Activated CD4-positive, alpha-beta T cell treated with anti-CD3 and anti-CD28 coated beads for 36 hours (primary cell): ENCODE results near the gene MAPK10. TPM values are rescaled to one million over a fixed set of nuclear protein-coding genes. Genes with fewer than 3 reads are reported as not detected.
A peak's percentile ranks its signal among the peaks of the same experiment; 100 is the strongest.

ENCODE experiments used
- ATAC-seq: fragments of 200-7000 bp; cut with Tn5 transposase; one replicate; pipeline ENCODE4 v1.10.0; 2021; ENCODE audit warnings: mild to moderate bottlenecking, moderate library complexity
- CTCF ChIA-PET: fragments of 350-600 bp; sonication (Branson Sonifier 250); formaldehyde crosslinking; loops from one replicate; lab custom pipeline; 2021; ENCODE audit warnings: antibody characterized with exemption; lab: Charles Lee
- POLR2A ChIA-PET: fragments of 350-600 bp; sonication (Branson Sonifier 250); formaldehyde crosslinking; loops from one replicate; lab custom pipeline; 2021; ENCODE audit warnings: antibody characterized with exemption, inconsistent platforms; lab: Charles Lee
- DNase-seq: peaks from one replicate; pipeline ENCODE4 v3.0.0-alpha.2; 2020
- H3K27ac Mint-ChIP-seq: one replicate; pipeline ENCODE4 v1.8.0; 2021; ENCODE audit warnings: mixed read lengths
- H3K27me3 Mint-ChIP-seq: one replicate; pipeline ENCODE4 v1.8.0; 2021; ENCODE audit warnings: mixed read lengths
- H3K36me3 Mint-ChIP-seq: one replicate; pipeline ENCODE4 v1.8.0; 2021; ENCODE audit warnings: low read depth, mixed read lengths
- H3K4me1 Mint-ChIP-seq: one replicate; pipeline ENCODE4 v1.8.0; 2021; ENCODE audit warnings: mixed read lengths
- H3K4me3 Mint-ChIP-seq: one replicate; pipeline ENCODE4 v1.8.0; 2021; ENCODE audit warnings: mild to moderate bottlenecking, moderate library complexity, mixed read lengths
- H3K9me3 Mint-ChIP-seq: one replicate; pipeline ENCODE4 v1.8.0; 2021; ENCODE audit warnings: low read depth, mixed read lengths
- intact Hi-C, 2 experiments: fragments of 100-400 bp; cut with DNase I in 1 of 2; cut with micrococcal nuclease in 1 of 2; formaldehyde crosslinking; loops; one replicate each; pipeline versions ENCODE4 v1.14.2 to v1.15.1; 2022 to 2024; cut with DNase I, micrococcal nuclease
- total RNA-seq, 2 experiments: library from RNA; stranded (reverse); gene quantifications; one replicate each; pipeline ENCODE4 v1.2.3, GENCODE V29; 2021

The MAPK10 gene
- under 1 TPM in 1 of 2 experiments, not detected in 1; 0.19 TPM for total RNA-seq

DNA sequence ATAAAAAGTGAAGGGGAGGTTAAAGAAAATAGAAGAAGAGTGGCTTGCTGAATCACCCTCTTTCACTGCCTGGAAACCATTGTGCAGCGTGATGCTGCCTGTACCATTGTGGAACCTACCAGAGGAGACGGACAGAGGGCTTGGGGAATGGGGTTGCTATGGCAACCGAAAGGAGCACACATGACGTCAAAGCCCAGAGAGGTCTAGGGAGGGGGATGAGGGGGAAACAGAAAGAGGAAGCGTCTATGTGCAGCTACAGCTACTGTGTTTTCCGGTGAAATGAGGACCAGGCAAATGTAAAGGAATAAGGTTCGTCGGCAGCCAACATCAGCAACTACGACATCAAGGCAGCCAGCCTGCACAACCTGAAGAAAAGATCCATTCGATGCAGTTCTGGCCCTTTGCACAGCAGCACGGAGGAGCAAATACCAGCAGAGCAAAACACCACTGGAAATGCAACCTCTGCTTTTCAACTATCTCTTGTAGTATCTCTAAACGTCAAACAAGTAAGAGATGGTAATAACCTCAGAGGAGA lies at the start of gene MAPK10:
MAPK10 (minus strand) TSS at position 110 of the 535 bp plus-strand sequence.
- ATAC-seq (peak; percentile 94), DNase-seq (peak; percentile 69)
- Mint-ChIP-seq H3K27me3 (peaks cover 4% of the 10 kb centered on the region), H3K9me3 (no peaks in the 10 kb centered on the region), H3K27ac (peak within 1 kb of the TSS; percentile 17), H3K4me1 (peaks cover 19% of the 10 kb centered on the region), H3K36me3 (no peaks in the 10 kb centered on the region), H3K4me3 (peak within 1 kb of the TSS; percentile 43)
- POLR2A ChIA-PET, result no interaction called here
- CTCF ChIA-PET, result interaction anchor here (1.0 kb wide), 1 partner anchor 35 kb away, joined by 3 read pairs; no protein-coding TSS in a partner anchor
- intact Hi-C loops, result no loop called here

- H3K27ac Mint-ChIP-seq, result no peak overlapping the region
- H3K36me3 Mint-ChIP-seq, result no peaks in the 10 kb centered on the region
- ChIA-PET POLR2A (no interaction called here), CTCF (no interaction called here)
- DNase-seq (no peak), ATAC-seq (no peak)
- peaks cover 3% of the 10 kb centered on the region for H3K9me3 Mint-ChIP-seq
- peaks cover 1% of the 10 kb centered on the region for H3K27me3 Mint-ChIP-seq
- no peak overlapping the region for H3K4me3 Mint-ChIP-seq
- H3K4me1 Mint-ChIP-seq, result no peaks in the 10 kb centered on the region
- intact Hi-C loops, result no loop called here
These were observed 43.7 kb upstream of the MAPK10 start for GRCh38 chr4:86403575-86403974.

DNA sequence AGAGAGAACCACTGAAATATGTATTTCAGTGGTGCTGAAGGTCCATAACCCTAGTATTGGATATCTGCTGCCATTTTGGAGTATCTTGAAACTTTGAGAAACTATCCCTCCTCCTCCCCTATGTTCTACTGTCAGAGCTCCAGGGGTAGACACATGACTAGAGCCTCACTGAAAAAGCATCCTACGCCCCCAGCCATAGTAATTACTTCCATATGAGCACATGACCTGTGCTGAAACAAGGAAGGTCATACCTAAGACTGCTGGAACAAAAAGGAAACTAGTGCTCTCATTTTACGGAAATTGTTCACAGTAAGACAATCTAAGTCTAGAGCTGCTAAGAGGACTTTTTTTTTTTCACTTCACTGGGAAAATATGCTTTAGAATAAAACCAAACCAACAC lies 42.0 kb upstream of the MAPK10 start:
- H3K27me3 Mint-ChIP-seq, result no peaks in the 10 kb centered on the region
- no peak overlapping the region for H3K27ac Mint-ChIP-seq
- no peak for ATAC-seq
- DNase-seq, result no peak
- H3K4me3 Mint-ChIP-seq, result no peak overlapping the region
- POLR2A ChIA-PET, result no interaction called here
- H3K9me3 Mint-ChIP-seq, result no peaks in the 10 kb centered on the region
- CTCF ChIA-PET, result interaction anchor here (0.8 to 0.9 kb wide), 2 partner anchors 11 to 94 kb away, joined by 3 to 5 read pairs; no protein-coding TSS in a partner anchor
- no peaks in the 10 kb centered on the region for H3K4me1 Mint-ChIP-seq
- no peaks in the 10 kb centered on the region for H3K36me3 Mint-ChIP-seq
- intact Hi-C loops, result no loop called here

DNA sequence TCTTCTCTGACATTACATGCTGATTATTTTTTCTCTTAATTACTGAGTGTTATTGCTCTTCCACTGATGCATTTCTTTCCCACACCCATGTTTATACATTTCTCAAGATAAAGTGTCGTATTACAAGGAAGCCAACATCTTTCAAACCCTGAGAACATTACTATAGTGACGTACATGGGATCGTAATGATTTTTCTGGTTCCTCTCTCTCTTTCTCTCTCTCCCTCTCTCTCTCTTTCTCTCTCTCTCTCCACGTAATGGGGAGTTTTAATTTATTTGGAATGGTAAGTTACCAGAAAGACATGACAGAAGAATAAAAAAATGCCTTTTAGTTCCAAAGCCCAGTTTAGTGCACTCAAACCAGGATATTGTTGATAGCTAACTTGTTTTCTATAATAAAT lies 40.4 kb upstream of the MAPK10 start:
- ChIA-PET CTCF (no interaction called here), POLR2A (no interaction called here)
- no peaks in the 10 kb centered on the region for H3K36me3 Mint-ChIP-seq
- no peak overlapping the region for H3K4me3 Mint-ChIP-seq
- no peak overlapping the region for H3K27ac Mint-ChIP-seq
- DNase-seq (no peak), ATAC-seq (no peak)
- no peaks in the 10 kb centered on the region for H3K27me3 Mint-ChIP-seq
- H3K4me1 Mint-ChIP-seq, result no peaks in the 10 kb centered on the region
- intact Hi-C loops, result no loop called here
- H3K9me3 Mint-ChIP-seq, result no peaks in the 10 kb centered on the region

- Mint-ChIP-seq H3K4me3 (no peak overlapping the region), H3K36me3 (no peaks in the 10 kb centered on the region), H3K9me3 (no peaks in the 10 kb centered on the region), H3K27ac (no peak overlapping the region), H3K27me3 (no peaks in the 10 kb centered on the region), H3K4me1 (no peaks in the 10 kb centered on the region)
- ChIA-PET POLR2A (no interaction called here), CTCF (no interaction called here)
- DNase-seq (no peak), ATAC-seq (no peak)
- intact Hi-C loops, result no loop called here
These were observed 38.3 kb upstream of the MAPK10 start for GRCh38 chr4:86398187-86398586.

GRCh38 chr4:86393749-86394148 lies 33.9 kb upstream of the MAPK10 start:
- Mint-ChIP-seq H3K36me3 (no peaks in the 10 kb centered on the region), H3K4me3 (no peak overlapping the region), H3K27ac (no peak overlapping the region), H3K9me3 (no peaks in the 10 kb centered on the region), H3K27me3 (no peaks in the 10 kb centered on the region), H3K4me1 (no peaks in the 10 kb centered on the region)
- DNase-seq (no peak), ATAC-seq (no peak)
- CTCF ChIA-PET, result no interaction called here
- intact Hi-C loops, result no loop called here
- POLR2A ChIA-PET, result no interaction called here

DNA sequence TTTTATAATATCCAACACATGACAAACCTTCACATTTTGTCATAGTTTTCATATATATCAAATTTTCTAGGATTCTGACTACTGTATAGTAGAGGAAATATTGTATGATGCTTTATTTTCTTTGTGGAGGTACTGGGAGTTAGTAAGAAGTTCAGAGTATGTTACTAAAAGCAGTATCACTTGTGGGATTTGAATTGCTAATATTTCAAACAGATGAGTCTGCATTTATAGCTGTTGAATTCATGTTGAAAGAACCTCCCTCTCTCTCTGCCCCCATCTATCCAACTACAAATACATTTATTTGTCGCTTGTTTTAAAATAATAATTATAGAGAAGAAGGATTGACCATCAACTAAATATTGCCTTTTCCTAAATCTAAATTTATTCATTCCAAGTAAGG lies 29.8 kb upstream of the MAPK10 start:
- H3K27me3 Mint-ChIP-seq, result peaks cover 3% of the 10 kb centered on the region
- no peaks in the 10 kb centered on the region for H3K36me3 Mint-ChIP-seq
- intact Hi-C loops, result no loop called here
- H3K9me3 Mint-ChIP-seq, result peaks cover 1% of the 10 kb centered on the region
- ChIA-PET CTCF (no interaction called here), POLR2A (no interaction called here)
- DNase-seq, result no peak
- no peak overlapping the region for H3K27ac Mint-ChIP-seq
- ATAC-seq, result no peak
- H3K4me3 Mint-ChIP-seq, result no peak overlapping the region
- H3K4me1 Mint-ChIP-seq, result no peaks in the 10 kb centered on the region

DNA sequence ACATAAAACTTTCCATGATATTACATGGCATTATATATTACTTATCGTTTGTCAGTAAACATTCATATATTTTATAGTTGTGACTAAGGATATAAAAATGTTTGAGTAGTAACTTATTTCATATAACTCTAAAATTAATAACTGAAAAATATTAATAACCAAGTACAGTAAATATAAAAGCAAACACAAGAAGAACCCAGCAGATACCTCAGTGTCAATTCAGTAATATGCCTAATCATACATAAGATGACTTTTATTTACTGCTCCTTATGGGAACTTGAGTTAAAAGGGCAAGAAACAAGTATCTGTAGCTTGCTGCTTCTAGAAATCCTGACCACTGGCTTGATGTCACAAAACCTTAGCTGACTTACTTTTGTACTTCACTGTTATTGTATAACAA lies 28.4 kb upstream of the MAPK10 start:
- intact Hi-C loops, result no loop called here
- ChIA-PET CTCF (no interaction called here), POLR2A (no interaction called here)
- DNase-seq (no peak), ATAC-seq (no peak)
- Mint-ChIP-seq H3K9me3 (peaks cover 1% of the 10 kb centered on the region), H3K36me3 (no peaks in the 10 kb centered on the region), H3K4me3 (no peak overlapping the region), H3K27me3 (peaks cover 7% of the 10 kb centered on the region), H3K4me1 (no peaks in the 10 kb centered on the region), H3K27ac (no peak overlapping the region)

GRCh38 chr4:86386817-86387415 lies 27.1 kb upstream of the MAPK10 start:
- DNase-seq, result no peak
- Mint-ChIP-seq H3K4me1 (no peaks in the 10 kb centered on the region), H3K36me3 (no peaks in the 10 kb centered on the region), H3K27me3 (peaks cover 7% of the 10 kb centered on the region), H3K9me3 (peaks cover 1% of the 10 kb centered on the region), H3K27ac (no peak overlapping the region), H3K4me3 (no peak overlapping the region)
- no peak for ATAC-seq
- POLR2A ChIA-PET, result interaction anchor here (0.5 kb wide), 1 partner anchor 388 kb away, joined by 6 read pairs; no protein-coding TSS in a partner anchor
- CTCF ChIA-PET, result no interaction called here
- intact Hi-C loops, result no loop called here

DNA sequence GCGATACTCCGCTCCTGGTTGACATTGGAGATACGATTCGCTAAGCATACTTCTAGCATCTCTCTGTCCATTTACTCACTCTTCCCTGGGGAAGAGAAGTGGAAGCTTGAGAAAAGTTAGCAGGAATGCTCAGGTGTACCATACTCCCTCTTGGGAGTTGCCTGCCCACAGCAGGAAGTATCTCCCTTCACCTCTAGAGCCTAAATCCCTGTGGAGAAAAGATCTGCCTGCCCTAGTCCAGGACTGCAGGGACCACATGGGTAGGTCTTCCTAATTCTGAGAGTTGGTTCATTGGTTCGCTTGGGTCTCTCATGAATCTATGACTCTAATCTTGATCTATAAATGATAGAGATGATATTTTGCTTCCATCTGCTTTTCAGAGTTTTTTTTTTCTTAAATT lies 26.3 kb upstream of the MAPK10 start:
- Mint-ChIP-seq H3K4me1 (no peaks in the 10 kb centered on the region), H3K9me3 (peaks cover 1% of the 10 kb centered on the region), H3K4me3 (no peak overlapping the region), H3K27ac (no peak overlapping the region), H3K27me3 (peaks cover 7% of the 10 kb centered on the region), H3K36me3 (no peaks in the 10 kb centered on the region)
- DNase-seq, result no peak
- ATAC-seq, result no peak
- ChIA-PET POLR2A (no interaction called here), CTCF (no interaction called here)
- intact Hi-C loops, result no loop called here

DNA sequence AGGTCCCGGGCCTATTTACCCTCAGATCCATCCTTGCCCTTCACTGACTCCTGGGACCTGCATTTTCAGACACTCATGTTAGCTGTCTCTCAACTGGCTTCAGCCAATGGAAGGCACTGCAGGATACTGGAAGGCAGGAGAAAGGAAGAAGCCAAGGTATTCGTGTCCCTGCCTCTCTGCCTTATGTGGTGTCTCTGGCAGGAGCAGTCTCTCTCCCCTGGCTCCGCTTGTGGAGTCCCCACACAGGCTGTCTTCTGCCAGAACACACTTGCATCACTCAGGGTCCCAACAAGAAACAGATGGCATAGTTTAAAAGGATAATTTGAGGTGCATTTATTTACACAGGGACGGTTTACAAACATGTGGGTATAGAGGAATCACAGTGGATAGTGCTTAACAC lies 21.6 kb upstream of the MAPK10 start:
- ATAC-seq, result no peak
- no peaks in the 10 kb centered on the region for H3K36me3 Mint-ChIP-seq
- CTCF ChIA-PET, result no interaction called here
- intact Hi-C loops, result no loop called here
- no peak overlapping the region for H3K4me3 Mint-ChIP-seq
- H3K27me3 Mint-ChIP-seq, result peaks cover 4% of the 10 kb centered on the region
- peaks cover 1% of the 10 kb centered on the region for H3K9me3 Mint-ChIP-seq
- no peaks in the 10 kb centered on the region for H3K4me1 Mint-ChIP-seq
- no peak for DNase-seq
- POLR2A ChIA-PET, result no interaction called here
- H3K27ac Mint-ChIP-seq, result no peak overlapping the region

- Mint-ChIP-seq H3K27me3 (peaks cover 4% of the 10 kb centered on the region), H3K4me3 (no peak overlapping the region), H3K4me1 (no peaks in the 10 kb centered on the region), H3K36me3 (no peaks in the 10 kb centered on the region), H3K9me3 (no peaks in the 10 kb centered on the region), H3K27ac (no peak overlapping the region)
- intact Hi-C loops, result no loop called here
- CTCF ChIA-PET, result no interaction called here
- POLR2A ChIA-PET, result no interaction called here
- DNase-seq (no peak), ATAC-seq (no peak)
These were observed 20.4 kb upstream of the MAPK10 start for GRCh38 chr4:86380181-86380724.
